Measurements from ENCODE around the gene CD82.

- no peak for TF ChIP-seq CTCF (IDR thresholded peaks at IDR 0.05)
- no peak for TF ChIP-seq ZFX (IDR thresholded peaks at IDR 0.05; ENCODE audit: borderline replicate concordance)
These were observed 45.3 kb upstream of the CD82 start for GRCh38 chr11:44519989-44520737.
